Cardiac muscle cell (in vitro differentiated cells and primary cell): ENCODE data around the gene RTN1. TPM values are rescaled to one million over a fixed set of nuclear protein-coding genes. Genes with fewer than 3 reads are reported as not detected.

ENCODE experiments used
- DNase-seq, 2 donors: peaks; one replicate each; pipeline versions ENCODE4 v3.0.0 to v3.0.0-alpha.2; 2010 to 2017; ENCODE audit warnings: low read depth in 1 of 2, low spot score in 1 of 2
- H3K27ac ChIP-seq: fragments of 200-600 bp; sonication (generic); 2 replicates; pipeline ENCODE4 v1.5.1; 2016
- H3K27me3 ChIP-seq: fragments of 200-600 bp; sonication (generic); 2 replicates; pipeline ENCODE4 v1.6.0; 2016; ENCODE audit warnings: control low read depth
- H3K36me3 ChIP-seq: fragments of 200-600 bp; sonication (generic); 2 replicates; pipeline ENCODE4 v1.5.1; 2016; ENCODE audit warnings: control low read depth
- H3K4me1 ChIP-seq: fragments of 200-600 bp; sonication (generic); 2 replicates; pipeline ENCODE4 v1.8.1; 2017; ENCODE audit warnings: low read depth, mild to moderate bottlenecking, mixed run types
- H3K4me3 ChIP-seq: fragments of 200-600 bp; sonication (generic); 2 replicates; pipeline ENCODE4 v1.5.1; 2016; ENCODE audit warnings: mild to moderate bottlenecking
- H3K9me3 ChIP-seq: fragments of 200-600 bp; sonication (generic); 2 replicates; pipeline ENCODE4 v1.5.1; 2017; ENCODE audit warnings: low read depth, mild to moderate bottlenecking, control low read depth
- CTCF ChIP-seq: IDR thresholded peaks from 2 replicates; pipeline ENCODE4 v1.5.1; 2012; ENCODE audit warnings: low read depth, mild to moderate bottlenecking, low read length
- polyA plus RNA-seq: library from polyadenylated mRNA; unstranded; fragments of >200 nt; fragmentation: Nextera tagmentation; extraction: Ambion mirVana; gene quantifications from 2 replicates; pipeline ENCODE4 v1.2.1, GENCODE V29; 2016
- total RNA-seq: library from RNA; depleted of rRNA; stranded (reverse); fragments of >200 nt; gene quantifications from 2 replicates; pipeline ENCODE4 v1.2.3, GENCODE V29; 2016

Gene RTN1
- total and polyA plus RNA-seq, 2 experiments from 2014 or later = 1.5 to 3.4 TPM

GRCh38 chr14:59632381-59632780 is 238.2 kb downstream of the RTN1 start:
- Histone ChIP-seq H3K27me3 (peaks cover 46% of the 10 kb centered on the region), H3K4me3 (no peak overlapping the region), H3K36me3 (no peaks in the 10 kb centered on the region), H3K9me3 (no peaks in the 10 kb centered on the region), H3K4me1 (no peaks in the 10 kb centered on the region), H3K27ac (no peak overlapping the region)
- peak; percentile 30 to 40 for DNase-seq
- TF ChIP-seq CTCF = peak; percentile 68

GRCh38 chr14:59631237-59631636 is 239.3 kb downstream of the RTN1 start:
- H3K27ac ChIP-seq = no peak overlapping the region
- H3K4me3 ChIP-seq = no peak overlapping the region
- peak in 1 of 2 donors; percentile 2 for DNase-seq
- no peaks in the 10 kb centered on the region for H3K36me3 ChIP-seq
- no peaks in the 10 kb centered on the region for H3K9me3 ChIP-seq
- no peaks in the 10 kb centered on the region for H3K4me1 ChIP-seq
- H3K27me3 ChIP-seq = peaks cover 58% of the 10 kb centered on the region
- peak; percentile 13 for TF ChIP-seq CTCF

- no peak for TF ChIP-seq CTCF
- Histone ChIP-seq H3K27ac (no peak overlapping the region), H3K9me3 (no peaks in the 10 kb centered on the region), H3K36me3 (no peaks in the 10 kb centered on the region), H3K27me3 (peaks cover 59% of the 10 kb centered on the region), H3K4me1 (no peaks in the 10 kb centered on the region), H3K4me3 (peak overlapping the region; percentile 44)
- DNase-seq = peak; percentile 19 to 59
These were observed 240.2 kb downstream of the RTN1 start for GRCh38 chr14:59630288-59630963.

GRCh38 chr14:59629444-59630287 is 240.9 kb downstream of the RTN1 start:
- H3K36me3 ChIP-seq = no peaks in the 10 kb centered on the region
- H3K27me3 ChIP-seq = peaks cover 59% of the 10 kb centered on the region
- DNase-seq = no peak
- peak overlapping the region; percentile 44 for H3K4me3 ChIP-seq
- no peaks in the 10 kb centered on the region for H3K9me3 ChIP-seq
- H3K4me1 ChIP-seq = no peaks in the 10 kb centered on the region
- no peak overlapping the region for H3K27ac ChIP-seq
- no peak for TF ChIP-seq CTCF

GRCh38 chr14:59627011-59627520 is 243.5 kb downstream of the RTN1 start:
- no peak overlapping the region for H3K4me3 ChIP-seq
- peaks cover 59% of the 10 kb centered on the region for H3K27me3 ChIP-seq
- H3K4me1 ChIP-seq = no peaks in the 10 kb centered on the region
- H3K27ac ChIP-seq = no peak overlapping the region
- no peaks in the 10 kb centered on the region for H3K9me3 ChIP-seq
- no peaks in the 10 kb centered on the region for H3K36me3 ChIP-seq
- no peak for TF ChIP-seq CTCF
- no peak for DNase-seq
